GM12878 (cell line): ENCODE data around the gene MC3R.

Experiments
- CREB1 ChIP-seq: IDR thresholded peaks from 2 replicates; pipeline ENCODE4 v1.6.1; 2012; ENCODE audit warnings: low read depth, mild to moderate bottlenecking, inconsistent platforms
- CREM ChIP-seq: IDR thresholded peaks from 2 replicates; pipeline ENCODE4 v1.6.1; 2014; ENCODE audit warnings: antibody characterized with exemption, low read depth
- CTCF ChIP-seq, 3 experiments: IDR thresholded peaks in 2 of 3; conservative IDR thresholded peaks in 1 of 3; 2 replicates each; pipeline ENCODE4 v1.5.1; 2011; ENCODE audit warnings: low read depth in 3 of 3, low read length in 3 of 3, mild to moderate bottlenecking in 3 of 3, control low read depth in 2 of 3, moderate library complexity in 2 of 3, inconsistent platforms in 1 of 3, mixed read lengths in 1 of 3; ENCODE audit not compliant: control insufficient read depth in 2 of 3, insufficient read depth in 1 of 3; ENCODE audit errors: extremely low read depth in 1 of 3
- FOXK2 ChIP-seq: fragments of 450-650 bp; IDR thresholded peaks from 2 replicates; pipeline ENCODE4 v1.6.1; 2017; ENCODE audit warnings: mild to moderate bottlenecking, moderate library complexity
- FOXM1 ChIP-seq: IDR thresholded peaks from 2 replicates; pipeline ENCODE4 v1.6.1; 2012; ENCODE audit warnings: low read depth, mild to moderate bottlenecking, inconsistent platforms, low read length, moderate library complexity
- GABPA ChIP-seq: IDR thresholded peaks from 2 replicates; pipeline ENCODE4 v1.6.1; 2014; ENCODE audit warnings: antibody characterized with exemption, low read depth, mild to moderate bottlenecking, inconsistent platforms
- JUND ChIP-seq: IDR thresholded peaks from 2 replicates; pipeline ENCODE4 v1.6.1; 2012; ENCODE audit warnings: low read depth, mild to moderate bottlenecking, low read length, improper control_type of control experiment, moderate library complexity
- NFYB ChIP-seq: IDR thresholded peaks from 2 replicates; pipeline ENCODE4 v1.6.1; 2011; ENCODE audit warnings: low read depth, mild to moderate bottlenecking, low read length, improper control_type of control experiment, moderate library complexity; ENCODE audit not compliant: insufficient read depth
- POLR2AphosphoS5 ChIP-seq: IDR thresholded peaks from 2 replicates; pipeline ENCODE4 v1.6.1; 2011; ENCODE audit warnings: mild to moderate bottlenecking, low read length, inconsistent platforms
- RCOR1 ChIP-seq: conservative IDR thresholded peaks from 2 replicates; pipeline ENCODE4 v1.6.1; 2012; ENCODE audit warnings: low read depth, low read length, improper control_type of control experiment
- REST ChIP-seq: IDR thresholded peaks from 2 replicates; pipeline ENCODE4 v1.6.1; 2012; ENCODE audit warnings: mild to moderate bottlenecking, low read depth, low read length
- WRNIP1 ChIP-seq: IDR thresholded peaks from 2 replicates; pipeline ENCODE4 v1.6.1; 2011; ENCODE audit warnings: low read depth, low read length, improper control_type of control experiment, borderline replicate concordance
- ZSCAN29 ChIP-seq: fragments of 450-650 bp; IDR thresholded peaks from 2 replicates; pipeline ENCODE4 v1.6.1; 2017; ENCODE audit warnings: mild to moderate bottlenecking, moderate library complexity

GRCh38 chr20:56278196-56278595 is 29.7 kb downstream of the MC3R start:
- TF ChIP-seq CTCF (IDR thresholded peaks at IDR 0.05 in 2 of 3, conservative IDR thresholded peaks at IDR 0.05 in 1 of 3; ENCODE audit: control insufficient read depth in 2 of 3, extremely low read depth in 1 of 3, insufficient read depth in 1 of 3, low read depth in 3 of 3, low read length in 3 of 3) = no peak
- no peak for TF ChIP-seq RCOR1
- TF ChIP-seq FOXM1 = no peak
- TF ChIP-seq POLR2AphosphoS5 = no peak
- no peak for TF ChIP-seq CREB1
- no peak for TF ChIP-seq WRNIP1
- TF ChIP-seq CREM = no peak
- TF ChIP-seq ZSCAN29 = no peak
- TF ChIP-seq NFYB = no peak
- no peak for TF ChIP-seq REST
- TF ChIP-seq JUND = no peak
- no peak for TF ChIP-seq FOXK2
- no peak for TF ChIP-seq GABPA
